ENCODE results near the gene MKNK2. TPM values are rescaled to one million over a fixed set of nuclear protein-coding genes. Genes with fewer than 3 reads are reported as not detected.

MKNK2 gene
- total and polyA plus RNA-seq, 4 donors: 107 to 333 (median 160) TPM

DNA sequence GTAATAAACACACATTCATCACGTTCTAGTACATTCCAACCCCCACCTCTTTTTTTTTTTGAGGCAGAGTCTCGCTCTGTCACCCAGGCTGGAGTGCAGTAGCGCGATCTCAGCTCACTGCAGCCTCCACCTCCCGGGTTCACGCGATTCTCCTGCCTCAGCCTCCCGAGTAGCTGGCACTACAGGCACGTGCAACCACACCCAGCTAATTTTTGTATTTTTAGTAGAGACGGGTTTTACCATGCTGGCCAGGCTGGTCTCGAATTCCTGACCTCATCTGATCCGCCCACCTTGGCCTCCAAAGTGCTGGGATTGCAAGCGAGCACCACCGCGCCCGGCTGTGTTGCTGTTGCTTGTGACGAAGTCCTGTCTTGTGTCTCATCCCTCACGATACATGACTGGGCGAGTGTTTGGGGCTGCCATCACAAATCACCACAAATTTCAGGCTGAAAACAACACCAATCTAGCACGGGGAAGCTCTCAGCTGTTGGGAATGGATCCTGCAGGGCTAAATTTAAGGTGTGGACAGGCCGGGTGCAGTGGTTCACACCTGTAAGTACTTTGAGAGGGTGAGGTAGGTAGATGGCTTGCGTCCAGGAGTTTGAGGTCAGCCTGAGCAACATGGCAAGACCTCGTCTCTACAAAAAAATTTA lies 29.4 kb upstream of the MKNK2 start:
- H3K27me3 ChIP-seq (ENCODE audit: control insufficient read depth in 3 of 3, insufficient read depth in 3 of 3, low read length in 2 of 3): no peaks in the 10 kb centered on the region
- DNase-seq (no peak), ATAC-seq (ENCODE audit: insufficient read depth, low FRiP score) (no peak)
- no peak overlapping the region for H3K4me3 ChIP-seq
- no peak overlapping the region for H3K9ac ChIP-seq (ENCODE audit: insufficient read depth in 1 of 2, low read length in 2 of 2)
- H3K27ac ChIP-seq (ENCODE audit: low read depth in 1 of 2, low read length in 1 of 2): peak overlapping the region in 1 of 2 donors; percentile 32
- TF ChIP-seq, protein P1, sequence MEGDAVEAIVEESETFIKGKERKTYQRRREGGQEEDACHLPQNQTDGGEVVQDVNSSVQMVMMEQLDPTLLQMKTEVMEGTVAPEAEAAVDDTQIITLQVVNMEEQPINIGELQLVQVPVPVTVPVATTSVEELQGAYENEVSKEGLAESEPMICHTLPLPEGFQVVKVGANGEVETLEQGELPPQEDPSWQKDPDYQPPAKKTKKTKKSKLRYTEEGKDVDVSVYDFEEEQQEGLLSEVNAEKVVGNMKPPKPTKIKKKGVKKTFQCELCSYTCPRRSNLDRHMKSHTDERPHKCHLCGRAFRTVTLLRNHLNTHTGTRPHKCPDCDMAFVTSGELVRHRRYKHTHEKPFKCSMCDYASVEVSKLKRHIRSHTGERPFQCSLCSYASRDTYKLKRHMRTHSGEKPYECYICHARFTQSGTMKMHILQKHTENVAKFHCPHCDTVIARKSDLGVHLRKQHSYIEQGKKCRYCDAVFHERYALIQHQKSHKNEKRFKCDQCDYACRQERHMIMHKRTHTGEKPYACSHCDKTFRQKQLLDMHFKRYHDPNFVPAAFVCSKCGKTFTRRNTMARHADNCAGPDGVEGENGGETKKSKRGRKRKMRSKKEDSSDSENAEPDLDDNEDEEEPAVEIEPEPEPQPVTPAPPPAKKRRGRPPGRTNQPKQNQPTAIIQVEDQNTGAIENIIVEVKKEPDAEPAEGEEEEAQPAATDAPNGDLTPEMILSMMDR (IDR thresholded peaks at IDR 0.05; ENCODE audit: control extremely low read depth, extremely low read depth): no peak
- H3K4me1 ChIP-seq (ENCODE audit: control insufficient read depth in 5 of 5, insufficient read depth in 5 of 5, low read length in 5 of 5): peaks cover 0 to 13% (median 0%) of the 10 kb centered on the region in 5 donors
- 84 to 90% methylated on average over 23 of the region's 23 CpGs for WGBS, 2 donors
- H3K36me3 ChIP-seq (ENCODE audit: control insufficient read depth in 4 of 4, insufficient read depth in 4 of 4, low read length in 4 of 4): peaks cover 4 to 49% (median 21%) of the 10 kb centered on the region in 4 donors
- H3K9me3 ChIP-seq (ENCODE audit: control insufficient read depth in 4 of 4, insufficient read depth in 3 of 4, low read length in 3 of 4): peaks cover 0 to 2% (median 0%) of the 10 kb centered on the region in 4 donors

DNA sequence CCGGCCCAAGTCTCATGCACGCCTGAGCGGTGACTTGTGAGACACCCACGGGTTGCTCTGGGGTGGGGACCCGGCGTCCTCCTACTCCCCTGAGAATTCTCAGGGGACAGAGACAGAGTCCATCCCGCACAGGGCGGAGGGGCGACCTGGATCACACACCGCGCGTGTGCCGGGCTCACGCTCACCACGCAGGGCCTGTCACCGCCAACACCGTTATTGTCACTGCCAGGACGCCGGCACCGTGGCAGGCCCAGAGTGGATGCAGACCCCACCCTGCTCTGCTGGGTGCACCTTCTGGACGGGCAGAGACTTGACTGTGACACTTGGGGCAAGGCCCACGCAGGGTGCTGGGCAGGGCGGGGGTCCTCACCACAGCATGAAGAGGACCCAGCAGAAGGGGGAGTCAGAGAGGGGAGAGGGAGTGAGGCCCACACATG lies 28.8 kb upstream of the MKNK2 start:
- Histone ChIP-seq H3K36me3 (ENCODE audit: control insufficient read depth in 4 of 4, insufficient read depth in 4 of 4, low read length in 4 of 4) (peaks cover 6 to 52% (median 27%) of the 10 kb centered on the region in 4 donors), H3K27me3 (ENCODE audit: control insufficient read depth in 3 of 3, insufficient read depth in 3 of 3, low read length in 2 of 3) (no peaks in the 10 kb centered on the region), H3K4me1 (ENCODE audit: control insufficient read depth in 5 of 5, insufficient read depth in 5 of 5, low read length in 5 of 5) (peaks cover 0 to 12% (median 0%) of the 10 kb centered on the region in 5 donors), H3K4me3 (no peak overlapping the region), H3K27ac (ENCODE audit: low read depth in 1 of 2, low read length in 1 of 2) (no peak overlapping the region), H3K9me3 (ENCODE audit: control insufficient read depth in 4 of 4, insufficient read depth in 3 of 4, low read length in 3 of 4) (peaks cover 0 to 2% (median 0%) of the 10 kb centered on the region in 4 donors), H3K9ac (ENCODE audit: insufficient read depth in 1 of 2, low read length in 2 of 2) (no peak overlapping the region)
- ATAC-seq (ENCODE audit: insufficient read depth, low FRiP score) (no peak), DNase-seq (no peak)
- 89 to 93% methylated on average over 23 of the region's 23 CpGs for WGBS, 2 donors
- TF ChIP-seq, protein P1 (IDR thresholded peaks at IDR 0.05; ENCODE audit: control extremely low read depth, extremely low read depth): no peak

DNA sequence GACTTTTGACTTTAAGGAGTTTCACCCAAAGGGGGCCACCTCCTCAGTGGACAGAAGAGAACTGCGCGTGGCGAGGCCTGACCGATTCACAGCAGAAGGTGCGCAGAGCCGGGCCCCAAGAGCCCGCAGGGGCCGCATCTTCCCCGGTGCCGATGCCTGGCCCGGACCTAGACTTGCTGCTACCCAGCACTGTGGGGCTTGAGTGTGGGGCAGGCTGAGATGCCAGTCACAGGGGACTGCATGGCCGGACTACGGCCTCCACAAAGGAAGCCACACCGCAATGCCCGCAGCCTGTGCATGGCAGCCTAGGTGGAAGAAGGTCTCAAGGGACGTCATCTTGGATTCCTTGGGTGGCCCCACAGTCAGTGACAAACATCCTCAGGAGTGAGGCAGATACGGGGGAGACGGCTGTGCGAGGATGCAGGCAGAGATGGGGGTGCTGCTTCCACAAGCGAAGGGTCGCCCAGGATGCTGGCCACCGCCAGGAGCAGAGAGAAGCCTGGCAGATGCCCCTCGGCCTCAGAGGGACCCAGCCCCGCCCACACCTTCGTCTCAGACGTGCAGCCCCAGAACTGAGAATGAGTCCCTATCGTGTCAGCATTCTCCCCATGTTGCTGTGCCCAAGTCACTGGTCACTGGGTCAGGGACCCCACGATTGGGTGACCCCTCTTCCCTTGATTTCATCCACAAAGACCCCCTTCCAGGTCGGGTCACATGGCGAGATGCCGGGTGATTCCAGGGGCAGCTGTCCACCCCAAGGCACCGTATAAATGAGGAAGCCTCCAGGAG lies 28.2 kb upstream of the MKNK2 start:
- Histone ChIP-seq H3K9me3 (ENCODE audit: control insufficient read depth in 4 of 4, insufficient read depth in 3 of 4, low read length in 3 of 4) (peaks cover 0 to 2% (median 0%) of the 10 kb centered on the region in 4 donors), H3K36me3 (ENCODE audit: control insufficient read depth in 4 of 4, insufficient read depth in 4 of 4, low read length in 4 of 4) (peaks cover 6 to 50% (median 27%) of the 10 kb centered on the region in 4 donors), H3K4me3 (no peak overlapping the region), H3K4me1 (ENCODE audit: control insufficient read depth in 5 of 5, insufficient read depth in 5 of 5, low read length in 5 of 5) (peaks cover 0 to 12% (median 0%) of the 10 kb centered on the region in 5 donors), H3K27me3 (ENCODE audit: control insufficient read depth in 3 of 3, insufficient read depth in 3 of 3, low read length in 2 of 3) (no peaks in the 10 kb centered on the region), H3K9ac (ENCODE audit: insufficient read depth in 1 of 2, low read length in 2 of 2) (no peak overlapping the region), H3K27ac (ENCODE audit: low read depth in 1 of 2, low read length in 1 of 2) (no peak overlapping the region)
- DNase-seq (no peak), ATAC-seq (ENCODE audit: insufficient read depth, low FRiP score) (no peak)
- TF ChIP-seq, protein P1 (IDR thresholded peaks at IDR 0.05; ENCODE audit: control extremely low read depth, extremely low read depth): no peak
- 93 to 94% methylated on average over 32 of the region's 32 CpGs for WGBS, 2 donors
